WTC11 (cell line): Measurements from ENCODE around the gene GPR27. TPM values are rescaled to one million over a fixed set of nuclear protein-coding genes. Genes with fewer than 3 reads are reported as not detected.

ENCODE experiments used
- ATAC-seq: fragments of 200-7000 bp; cut with Tn5 transposase; 2 replicates; pipeline ENCODE4 v1.10.0; 2021; ENCODE audit warnings: mild to moderate bottlenecking, moderate library complexity
- CTCF ChIA-PET: fragments of 300-600 bp; sonication (Branson Sonifier 250); formaldehyde crosslinking; loops from one replicate; lab custom pipeline; 2021; ENCODE audit warnings: antibody characterized with exemption; lab: Charles Lee
- POLR2A ChIA-PET: fragments of 350-600 bp; sonication (Branson Sonifier 250); formaldehyde crosslinking; loops from one replicate; lab custom pipeline; 2021; ENCODE audit warnings: antibody characterized with exemption; lab: Charles Lee
- DNase-seq: peaks from one replicate; pipeline ENCODE4 v3.0.0; 2021; ENCODE audit warnings: low spot score
- H3K27ac Mint-ChIP-seq: 2 replicates; pipeline ENCODE4 v1.8.0; 2021; ENCODE audit warnings: mixed read lengths
- H3K27me3 Mint-ChIP-seq: 2 replicates; pipeline ENCODE4 v1.8.0; 2021; ENCODE audit warnings: low read depth, mild to moderate bottlenecking, moderate library complexity, mixed read lengths
- H3K36me3 Mint-ChIP-seq: 2 replicates; pipeline ENCODE4 v1.8.0; 2021; ENCODE audit warnings: mixed read lengths
- H3K4me1 Mint-ChIP-seq: 2 replicates; pipeline ENCODE4 v1.8.0; 2022; ENCODE audit warnings: mixed read lengths
- H3K4me3 Mint-ChIP-seq: 2 replicates; pipeline ENCODE4 v1.8.0; 2021; ENCODE audit warnings: mild to moderate bottlenecking, moderate library complexity, mixed read lengths
- H3K9me3 Mint-ChIP-seq: 2 replicates; pipeline ENCODE4 v1.8.0; 2021; ENCODE audit warnings: mixed read lengths
- ATF3 ChIP-seq: sonication (generic); formaldehyde crosslinking; conservative IDR thresholded peaks from 2 replicates; pipeline ENCODE4 v1.8.1; 2022; ENCODE audit warnings: mild to moderate bottlenecking, missing genetic modification reagents
- E2F4 ChIP-seq: sonication (generic); formaldehyde crosslinking; IDR thresholded peaks from 2 replicates; pipeline ENCODE4 v1.8.1; 2022; ENCODE audit warnings: low read depth, mild to moderate bottlenecking, moderate library complexity, missing genetic modification reagents, borderline replicate concordance
- EMX1 ChIP-seq: fragments of 250-450 bp; sonication (Bioruptor Pico); IDR thresholded peaks from 2 replicates; pipeline ENCODE4 v1.8.0; 2021; ENCODE audit warnings: mild to moderate bottlenecking
- ESRRA ChIP-seq: sonication (generic); formaldehyde crosslinking; IDR thresholded peaks from 2 replicates; pipeline ENCODE4 v1.8.1; 2022; ENCODE audit warnings: mild to moderate bottlenecking, missing genetic modification reagents, borderline replicate concordance
- FOXJ3 ChIP-seq: sonication (generic); formaldehyde crosslinking; IDR thresholded peaks from 2 replicates; pipeline ENCODE4 v1.9.0; 2021; ENCODE audit warnings: missing genetic modification reagents, mild to moderate bottlenecking, borderline replicate concordance
- FOXK1 ChIP-seq: sonication (generic); formaldehyde crosslinking; IDR thresholded peaks from 2 replicates; pipeline ENCODE4 v1.8.0; 2022; ENCODE audit warnings: mild to moderate bottlenecking, moderate library complexity, missing genetic modification reagents
- HMGA2 ChIP-seq: fragments of 250-450 bp; sonication (Bioruptor Pico); IDR thresholded peaks from 2 replicates; pipeline ENCODE4 v1.4.0; 2021; ENCODE audit warnings: mild to moderate bottlenecking, moderate library complexity
- NFE2L1 ChIP-seq: sonication (generic); formaldehyde crosslinking; IDR thresholded peaks from 2 replicates; pipeline ENCODE4 v1.8.1; 2023; ENCODE audit warnings: missing genetic modification reagents
- NFYB ChIP-seq: sonication (generic); formaldehyde crosslinking; conservative IDR thresholded peaks from 2 replicates; pipeline ENCODE4 v1.8.0; 2022; ENCODE audit warnings: low read depth, missing genetic modification reagents
- NR2C2 ChIP-seq: sonication (generic); formaldehyde crosslinking; IDR thresholded peaks from 2 replicates; pipeline ENCODE4 v1.8.0; 2022; ENCODE audit warnings: mild to moderate bottlenecking, missing genetic modification reagents
- TEAD1 ChIP-seq: sonication (generic); formaldehyde crosslinking; IDR thresholded peaks from 2 replicates; pipeline ENCODE4 v1.8.0; 2022; ENCODE audit warnings: mild to moderate bottlenecking, missing genetic modification reagents
- ZNF121 ChIP-seq: sonication (generic); formaldehyde crosslinking; IDR thresholded peaks from 2 replicates; pipeline ENCODE4 v1.8.0; 2023; ENCODE audit warnings: missing genetic modification reagents
- ZNF138 ChIP-seq: sonication (generic); formaldehyde crosslinking; conservative IDR thresholded peaks from 2 replicates; pipeline ENCODE4 v1.8.1; 2022; ENCODE audit warnings: mild to moderate bottlenecking, moderate library complexity, missing genetic modification reagents
- ZNF219 ChIP-seq: sonication (generic); formaldehyde crosslinking; IDR thresholded peaks from 2 replicates; pipeline ENCODE4 v1.8.0; 2023; ENCODE audit warnings: missing genetic modification reagents, mild to moderate bottlenecking, borderline replicate concordance
- total RNA-seq: library from RNA; stranded (reverse); gene quantifications from 3 replicates; pipeline ENCODE4 v1.2.3, GENCODE V29; 2021
- TF ChIP-seq, protein P1 (sequence below): sonication (generic); formaldehyde crosslinking; IDR thresholded peaks from 2 replicates; pipeline ENCODE4 v1.8.1; 2023; ENCODE audit warnings: mild to moderate bottlenecking, missing genetic modification reagents, moderate library complexity
- TF ChIP-seq, protein P2 (sequence below): sonication (generic); formaldehyde crosslinking; IDR thresholded peaks from 2 replicates; pipeline ENCODE4 v1.8.0; 2022; ENCODE audit warnings: mild to moderate bottlenecking, missing genetic modification reagents
- TF ChIP-seq, protein P3 (sequence below): fragments of 250-450 bp; sonication (Bioruptor Pico); IDR thresholded peaks from 2 replicates; pipeline ENCODE4 v1.8.0; 2021; ENCODE audit warnings: mild to moderate bottlenecking
- TF ChIP-seq, protein P4 (sequence below): fragments of 250-450 bp; sonication (Bioruptor Pico); IDR thresholded peaks from 2 replicates; pipeline ENCODE4 v1.9.0; 2021; ENCODE audit warnings: moderate library complexity, mild to moderate bottlenecking, inconsistent platforms, borderline replicate concordance
- TF ChIP-seq, protein P5 (sequence below): fragments of 250-450 bp; sonication (Bioruptor Pico); IDR thresholded peaks from 2 replicates; pipeline ENCODE4 v1.9.0; 2021; ENCODE audit warnings: mild to moderate bottlenecking, borderline replicate concordance

The GPR27 gene
- total RNA-seq, 1 experiment from 2014 or later = 16.4 TPM

DNA sequence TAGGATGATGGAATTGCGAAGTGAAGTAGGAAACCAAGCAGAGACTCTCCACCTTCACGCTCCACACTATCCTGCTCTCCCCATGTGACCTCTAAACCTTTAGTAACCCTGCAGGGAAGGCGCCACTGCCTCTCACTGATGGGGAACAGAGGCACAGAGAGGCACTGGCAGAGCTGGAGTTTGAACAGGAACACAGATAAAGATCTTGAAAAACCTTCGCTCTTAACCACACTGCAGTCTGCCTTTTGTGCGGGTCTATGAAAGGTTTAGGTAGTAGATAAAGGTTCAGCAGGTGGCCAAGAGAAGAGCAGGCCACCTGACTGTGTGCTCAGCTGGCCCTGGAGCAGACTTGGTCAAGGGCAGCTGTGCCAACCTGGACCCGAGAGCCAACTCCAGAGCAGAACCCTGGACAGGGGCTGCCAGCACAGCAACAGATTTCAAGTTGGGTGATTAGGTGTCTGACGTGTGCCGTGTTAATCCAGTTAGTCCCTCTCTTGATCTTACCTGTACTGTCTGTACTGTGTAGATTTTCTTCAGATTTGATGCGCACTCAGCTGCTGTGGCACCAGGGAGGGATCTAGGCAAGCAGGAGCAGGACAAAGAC is 43.6 kb upstream of the GPR27 start:
- DNase-seq (no peak), ATAC-seq (no peak)
- Mint-ChIP-seq H3K27ac (no peak overlapping the region), H3K27me3 (no peaks in the 10 kb centered on the region; the same call in 1 of the 2 replicates), H3K4me1 (peaks cover 3% of the 10 kb centered on the region; the same call in 1 of the 2 replicates), H3K4me3 (no peak overlapping the region), H3K36me3 (no peaks in the 10 kb centered on the region), H3K9me3 (no peaks in the 10 kb centered on the region)
- ChIA-PET POLR2A (no interaction called here), CTCF (interaction anchor here (2.4 kb wide), 1 partner anchor 148 kb away, joined by 31 read pairs; no protein-coding TSS in a partner anchor)
- TF ChIP-seq, protein P1, sequence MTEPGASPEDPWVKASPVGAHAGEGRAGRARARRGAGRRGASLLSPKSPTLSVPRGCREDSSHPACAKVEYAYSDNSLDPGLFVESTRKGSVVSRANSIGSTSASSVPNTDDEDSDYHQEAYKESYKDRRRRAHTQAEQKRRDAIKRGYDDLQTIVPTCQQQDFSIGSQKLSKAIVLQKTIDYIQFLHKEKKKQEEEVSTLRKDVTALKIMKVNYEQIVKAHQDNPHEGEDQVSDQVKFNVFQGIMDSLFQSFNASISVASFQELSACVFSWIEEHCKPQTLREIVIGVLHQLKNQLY (CRISPR knock-in tag) = no peak
- TF ChIP-seq TEAD1 (CRISPR knock-in tag) = no peak
- no peak for TF ChIP-seq ZNF219 (CRISPR knock-in tag)
- no peak for TF ChIP-seq ZNF121 (CRISPR knock-in tag)
- TF ChIP-seq, protein P2, sequence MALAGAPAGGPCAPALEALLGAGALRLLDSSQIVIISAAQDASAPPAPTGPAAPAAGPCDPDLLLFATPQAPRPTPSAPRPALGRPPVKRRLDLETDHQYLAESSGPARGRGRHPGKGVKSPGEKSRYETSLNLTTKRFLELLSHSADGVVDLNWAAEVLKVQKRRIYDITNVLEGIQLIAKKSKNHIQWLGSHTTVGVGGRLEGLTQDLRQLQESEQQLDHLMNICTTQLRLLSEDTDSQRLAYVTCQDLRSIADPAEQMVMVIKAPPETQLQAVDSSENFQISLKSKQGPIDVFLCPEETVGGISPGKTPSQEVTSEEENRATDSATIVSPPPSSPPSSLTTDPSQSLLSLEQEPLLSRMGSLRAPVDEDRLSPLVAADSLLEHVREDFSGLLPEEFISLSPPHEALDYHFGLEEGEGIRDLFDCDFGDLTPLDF (CRISPR knock-in tag) = no peak
- TF ChIP-seq FOXJ3 (CRISPR knock-in tag) = no peak
- no peak for TF ChIP-seq ZNF138 (CRISPR knock-in tag)
- no peak for TF ChIP-seq HMGA2 (CRISPR knock-in tag)
- TF ChIP-seq NFYB (CRISPR knock-in tag) = no peak
- TF ChIP-seq E2F4 (CRISPR knock-in tag) = no peak
- TF ChIP-seq NFE2L1 (CRISPR knock-in tag) = no peak
- TF ChIP-seq, protein P3, sequence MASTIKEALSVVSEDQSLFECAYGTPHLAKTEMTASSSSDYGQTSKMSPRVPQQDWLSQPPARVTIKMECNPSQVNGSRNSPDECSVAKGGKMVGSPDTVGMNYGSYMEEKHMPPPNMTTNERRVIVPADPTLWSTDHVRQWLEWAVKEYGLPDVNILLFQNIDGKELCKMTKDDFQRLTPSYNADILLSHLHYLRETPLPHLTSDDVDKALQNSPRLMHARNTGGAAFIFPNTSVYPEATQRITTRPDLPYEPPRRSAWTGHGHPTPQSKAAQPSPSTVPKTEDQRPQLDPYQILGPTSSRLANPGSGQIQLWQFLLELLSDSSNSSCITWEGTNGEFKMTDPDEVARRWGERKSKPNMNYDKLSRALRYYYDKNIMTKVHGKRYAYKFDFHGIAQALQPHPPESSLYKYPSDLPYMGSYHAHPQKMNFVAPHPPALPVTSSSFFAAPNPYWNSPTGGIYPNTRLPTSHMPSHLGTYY (CRISPR knock-in tag) = no peak
- no peak for TF ChIP-seq NR2C2 (CRISPR knock-in tag)
- TF ChIP-seq FOXK1 (CRISPR knock-in tag) = no peak
- TF ChIP-seq, protein P4, sequence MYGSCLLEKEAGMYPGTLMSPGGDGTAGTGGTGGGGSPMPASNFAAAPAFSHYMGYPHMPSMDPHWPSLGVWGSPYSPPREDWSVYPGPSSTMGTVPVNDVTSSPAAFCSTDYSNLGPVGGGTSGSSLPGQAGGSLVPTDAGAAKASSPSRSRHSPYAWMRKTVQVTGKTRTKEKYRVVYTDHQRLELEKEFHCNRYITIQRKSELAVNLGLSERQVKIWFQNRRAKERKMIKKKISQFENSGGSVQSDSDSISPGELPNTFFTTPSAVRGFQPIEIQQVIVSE (CRISPR knock-in tag) = no peak
- TF ChIP-seq ATF3 (CRISPR knock-in tag) = no peak
- TF ChIP-seq, protein P5, sequence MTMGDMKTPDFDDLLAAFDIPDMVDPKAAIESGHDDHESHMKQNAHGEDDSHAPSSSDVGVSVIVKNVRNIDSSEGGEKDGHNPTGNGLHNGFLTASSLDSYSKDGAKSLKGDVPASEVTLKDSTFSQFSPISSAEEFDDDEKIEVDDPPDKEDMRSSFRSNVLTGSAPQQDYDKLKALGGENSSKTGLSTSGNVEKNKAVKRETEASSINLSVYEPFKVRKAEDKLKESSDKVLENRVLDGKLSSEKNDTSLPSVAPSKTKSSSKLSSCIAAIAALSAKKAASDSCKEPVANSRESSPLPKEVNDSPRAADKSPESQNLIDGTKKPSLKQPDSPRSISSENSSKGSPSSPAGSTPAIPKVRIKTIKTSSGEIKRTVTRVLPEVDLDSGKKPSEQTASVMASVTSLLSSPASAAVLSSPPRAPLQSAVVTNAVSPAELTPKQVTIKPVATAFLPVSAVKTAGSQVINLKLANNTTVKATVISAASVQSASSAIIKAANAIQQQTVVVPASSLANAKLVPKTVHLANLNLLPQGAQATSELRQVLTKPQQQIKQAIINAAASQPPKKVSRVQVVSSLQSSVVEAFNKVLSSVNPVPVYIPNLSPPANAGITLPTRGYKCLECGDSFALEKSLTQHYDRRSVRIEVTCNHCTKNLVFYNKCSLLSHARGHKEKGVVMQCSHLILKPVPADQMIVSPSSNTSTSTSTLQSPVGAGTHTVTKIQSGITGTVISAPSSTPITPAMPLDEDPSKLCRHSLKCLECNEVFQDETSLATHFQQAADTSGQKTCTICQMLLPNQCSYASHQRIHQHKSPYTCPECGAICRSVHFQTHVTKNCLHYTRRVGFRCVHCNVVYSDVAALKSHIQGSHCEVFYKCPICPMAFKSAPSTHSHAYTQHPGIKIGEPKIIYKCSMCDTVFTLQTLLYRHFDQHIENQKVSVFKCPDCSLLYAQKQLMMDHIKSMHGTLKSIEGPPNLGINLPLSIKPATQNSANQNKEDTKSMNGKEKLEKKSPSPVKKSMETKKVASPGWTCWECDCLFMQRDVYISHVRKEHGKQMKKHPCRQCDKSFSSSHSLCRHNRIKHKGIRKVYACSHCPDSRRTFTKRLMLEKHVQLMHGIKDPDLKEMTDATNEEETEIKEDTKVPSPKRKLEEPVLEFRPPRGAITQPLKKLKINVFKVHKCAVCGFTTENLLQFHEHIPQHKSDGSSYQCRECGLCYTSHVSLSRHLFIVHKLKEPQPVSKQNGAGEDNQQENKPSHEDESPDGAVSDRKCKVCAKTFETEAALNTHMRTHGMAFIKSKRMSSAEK (CRISPR knock-in tag) = no peak
- TF ChIP-seq ESRRA (CRISPR knock-in tag) = no peak
- TF ChIP-seq EMX1 (CRISPR knock-in tag) = no peak
